CD4-positive, alpha-beta T cell treated with Interleukin-4 for 1 hour (primary cell): ENCODE data around the gene SLC17A6.

ENCODE experiments used
- DNase-seq, 2 donors: peaks; one replicate each; pipeline ENCODE4 v3.0.0-alpha.2; 2020 to 2022

SLC17A6 gene

DNA sequence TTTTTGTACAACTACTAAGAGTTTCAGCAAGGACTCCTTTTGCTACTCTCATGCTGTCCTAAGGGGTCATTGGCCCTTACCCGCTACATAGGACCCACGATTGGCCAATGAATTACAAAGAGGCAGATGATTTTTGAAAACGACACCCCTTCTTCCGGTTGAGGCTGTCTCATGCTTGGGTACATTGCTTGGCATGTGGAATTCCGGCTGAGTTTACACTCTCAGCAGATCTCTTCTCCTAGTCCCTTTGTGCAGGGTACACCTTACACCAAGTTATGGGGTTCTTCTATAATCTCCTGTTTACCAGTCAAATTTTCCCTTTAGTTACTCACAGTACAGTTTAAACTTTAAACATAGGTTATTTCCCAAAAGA, 52.1 kb downstream of the SLC17A6 start:
- DNase-seq: no peak

DNA sequence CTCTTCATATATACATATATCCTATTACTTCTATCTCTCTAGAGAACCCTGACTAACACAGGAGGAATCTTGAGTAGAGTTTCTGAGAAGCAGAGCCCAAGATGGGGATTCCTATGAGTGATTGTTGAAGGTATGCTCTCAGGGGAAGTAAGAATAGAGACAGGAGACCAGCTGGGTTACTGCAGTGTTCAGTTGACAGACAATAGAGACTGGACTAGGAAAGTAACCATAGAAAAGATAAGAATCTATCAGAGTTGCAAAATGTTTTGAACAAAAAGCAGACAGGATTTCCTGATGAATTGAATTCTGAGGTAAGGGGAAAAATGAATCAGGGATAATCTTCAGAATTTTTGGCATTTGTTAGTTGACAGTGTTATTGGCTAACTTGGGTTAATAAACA, 54.4 kb downstream of the SLC17A6 start:
- no peak for DNase-seq

DNA sequence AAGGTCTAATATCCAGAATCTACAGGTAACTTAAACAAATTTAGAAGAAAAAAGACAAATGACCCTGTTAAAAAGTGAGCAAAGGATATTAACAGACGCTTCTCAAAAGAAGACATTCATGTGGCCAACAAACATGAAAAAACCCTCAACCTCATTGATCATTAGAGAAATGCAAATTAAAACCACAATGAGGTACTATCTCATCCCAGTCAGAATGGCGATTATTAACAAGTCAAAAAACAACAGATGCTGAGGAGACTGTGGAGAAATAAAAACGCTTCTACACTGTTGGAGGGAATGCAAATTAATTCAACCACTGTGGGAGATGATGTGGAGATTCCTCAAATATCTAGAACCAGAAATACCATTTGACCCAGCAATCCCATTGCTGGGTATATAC, 67.2 kb downstream of the SLC17A6 start:
- DNase-seq: no peak

DNA sequence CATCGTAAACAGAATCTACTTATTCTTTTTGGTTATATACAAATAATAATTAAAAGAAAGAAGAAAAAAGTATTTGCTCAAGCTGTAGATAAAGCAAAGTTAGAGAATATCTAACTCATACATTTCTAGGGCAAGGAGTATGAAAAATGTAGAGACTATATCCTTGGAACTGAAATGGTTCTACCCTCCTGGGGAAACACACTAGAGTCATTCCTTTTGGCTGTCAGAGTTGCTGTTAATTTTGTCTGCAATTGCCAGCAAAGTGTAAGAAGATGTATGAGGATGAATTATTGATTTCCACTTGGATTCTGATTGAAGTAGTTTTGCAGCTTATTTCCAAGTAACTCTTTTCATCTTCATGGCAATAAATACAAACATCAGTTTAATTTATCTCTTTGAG, 69.1 kb downstream of the SLC17A6 start:
- DNase-seq: no peak

DNA sequence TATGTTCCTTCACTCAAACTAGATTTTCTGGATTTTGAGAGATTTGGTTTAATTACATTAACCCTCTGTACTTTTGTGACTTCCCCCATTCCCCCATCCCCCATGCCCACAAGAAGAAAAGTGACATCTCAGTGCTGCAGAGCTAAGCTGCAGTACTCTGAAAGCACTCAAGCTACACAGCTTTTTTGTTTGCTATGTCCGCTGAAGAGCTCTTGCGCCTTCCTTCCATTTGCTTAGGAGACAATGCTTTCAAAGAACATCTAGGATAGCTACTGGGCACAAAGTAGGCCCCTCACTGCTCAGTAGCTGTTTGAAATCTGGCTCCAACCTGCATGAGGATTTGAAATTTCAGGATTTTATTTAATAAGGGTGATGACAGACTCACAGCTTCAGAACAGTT, 69.7 kb downstream of the SLC17A6 start:
- no peak for DNase-seq

DNA sequence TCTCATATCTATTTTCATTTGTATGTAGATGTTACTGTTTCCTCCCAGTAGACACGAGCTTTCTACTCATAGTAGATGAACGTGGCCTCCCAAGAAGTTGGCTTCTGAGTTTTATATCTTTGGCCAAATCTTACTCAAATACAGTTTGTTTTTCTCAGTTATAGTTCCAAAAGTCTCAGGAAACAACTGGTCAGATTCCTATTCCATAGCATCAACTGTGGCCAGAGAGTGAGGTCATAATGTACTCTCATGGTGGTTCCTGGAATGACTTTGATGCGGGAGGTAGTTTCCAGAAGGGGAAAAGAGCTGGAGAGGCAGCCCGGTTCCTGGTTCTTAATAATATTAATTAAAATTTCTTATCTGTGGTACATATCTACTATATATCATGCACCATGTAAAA, 77.3 kb downstream of the SLC17A6 start:
- no peak for DNase-seq

DNA sequence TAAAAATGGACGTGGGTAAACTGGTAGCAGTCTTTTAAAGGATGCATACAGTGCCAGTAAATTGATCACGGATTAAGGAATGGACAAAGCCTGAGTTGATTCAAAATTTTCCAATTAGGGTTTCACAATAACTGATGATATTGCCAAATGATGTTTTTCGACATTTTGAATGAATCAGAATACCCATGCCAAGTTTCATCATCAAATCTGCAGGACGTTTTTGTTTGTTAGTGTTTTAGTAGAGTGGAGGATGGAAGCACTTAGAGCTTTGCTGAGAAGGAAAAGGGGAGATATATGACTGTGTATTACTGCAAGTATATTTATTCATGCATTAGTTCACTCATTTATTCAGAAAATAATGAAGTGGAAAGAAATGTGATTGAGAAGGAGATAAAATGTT, 78.3 kb downstream of the SLC17A6 start:
- no peak for DNase-seq

DNA sequence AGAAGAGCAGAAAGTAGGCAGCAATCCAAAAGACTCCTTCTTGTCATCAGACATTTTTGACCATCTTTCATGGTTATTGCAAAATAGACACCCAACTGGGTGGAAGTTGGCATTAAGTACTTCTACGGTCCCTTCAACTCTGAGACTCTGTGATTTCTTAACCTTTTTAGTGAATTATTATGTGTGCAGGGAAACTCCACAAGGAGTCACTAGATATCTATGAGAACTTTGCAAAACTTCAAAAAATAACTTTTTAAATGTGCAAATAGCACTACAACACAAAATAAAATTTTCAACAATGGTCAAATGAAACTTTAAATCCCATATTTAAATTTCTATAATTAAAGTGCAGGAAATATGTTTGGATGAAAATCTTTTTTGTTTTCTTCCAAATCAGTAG, 88.7 kb downstream of the SLC17A6 start:
- no peak for DNase-seq
